HEK293 (cell line): ENCODE measurements around the gene C2orf81.
"Not testable (repeated sequence)": the region's sequence is repeated elsewhere in the genome, so short reads cannot be mapped to it uniquely, and the experiment has no call there.

Source experiments
- CTCF ChIA-PET: fragments of 350-600 bp; formaldehyde crosslinking; extraction: SDS; loops from one replicate; lab custom pipeline; 2021; ENCODE audit warnings: antibody characterized with exemption; lab: Yijun Ruan, JAX
- POLR2A ChIA-PET: fragments of 300-600 bp; formaldehyde crosslinking; extraction: SDS; loops from one replicate; lab custom pipeline; 2020; ENCODE audit warnings: antibody characterized with exemption, inconsistent platforms; lab: Yijun Ruan, JAX
- H3K27ac ChIP-seq: fragments of 200-500 bp; sonication (Bioruptor generic); 2 replicates; pipeline ENCODE4 v1.5.1; 2014; ENCODE audit warnings: low read depth, low read length, control low read depth, inconsistent platforms; ENCODE audit errors: extremely low read depth
- H3K36me3 ChIP-seq, 2 experiments: fragments of 200-500 bp in 1 of 2; sonication (Bioruptor generic) in 1 of 2; 1 replicate in 1 of 2; 2 replicates in 1 of 2; pipeline ENCODE4 v1.5.1; 2014 to 2017; ENCODE audit warnings: inconsistent platforms in 2 of 2, low read length in 2 of 2; ENCODE audit not compliant: control insufficient read depth in 2 of 2, insufficient read depth in 1 of 2
- H3K4me1 ChIP-seq: fragments of 200-500 bp; sonication (Bioruptor generic); 2 replicates; pipeline ENCODE4 v1.5.1; 2014; ENCODE audit warnings: mild to moderate bottlenecking, low read length, inconsistent platforms; ENCODE audit not compliant: control insufficient read depth, insufficient read depth
- H3K4me3 ChIP-seq: 2 replicates; pipeline ENCODE4 v1.5.1; 2011; ENCODE audit warnings: low read depth, mild to moderate bottlenecking, control low read depth, low read length, moderate library complexity
- H3K9me3 ChIP-seq: fragments of 200-500 bp; sonication (Bioruptor generic); 2 replicates; pipeline ENCODE4 v1.5.1; 2014; ENCODE audit warnings: low read depth, low read length, inconsistent platforms; ENCODE audit not compliant: control insufficient read depth, insufficient read depth
- GLI2 ChIP-seq: fragments of 450-650 bp; formaldehyde crosslinking; IDR thresholded peaks from 2 replicates; pipeline ENCODE4; 2017; ENCODE audit warnings: missing biosample characterization, missing genetic modification characterization, low read depth, borderline replicate concordance
- HIC1 ChIP-seq: fragments of 450-650 bp; formaldehyde crosslinking; IDR thresholded peaks from 2 replicates; pipeline ENCODE4 v1.5.1; 2016; ENCODE audit warnings: missing biosample characterization, missing genetic modification characterization
- KLF7 ChIP-seq: fragments of 450-650 bp; formaldehyde crosslinking; IDR thresholded peaks from 2 replicates; pipeline ENCODE4 v1.5.1; 2016; ENCODE audit warnings: missing biosample characterization, missing genetic modification characterization, borderline replicate concordance
- KLF9 ChIP-seq: fragments of 450-650 bp; formaldehyde crosslinking; IDR thresholded peaks from 2 replicates; pipeline ENCODE4 v1.5.1; 2016; ENCODE audit warnings: missing biosample characterization, missing genetic modification characterization, low read depth
- SCRT2 ChIP-seq: fragments of 450-650 bp; formaldehyde crosslinking; IDR thresholded peaks from 2 replicates; pipeline ENCODE4 v1.5.1; 2016; ENCODE audit warnings: missing biosample characterization, missing genetic modification characterization
- SP2 ChIP-seq: fragments of 450-650 bp; formaldehyde crosslinking; IDR thresholded peaks from 2 replicates; pipeline ENCODE4 v1.5.1; 2016; ENCODE audit warnings: missing biosample characterization, missing genetic modification characterization
- TRIM28 ChIP-seq: IDR thresholded peaks from 2 replicates; pipeline ENCODE4 v1.6.1; 2011; ENCODE audit warnings: low read length, control low read depth, borderline replicate concordance
- YY2 ChIP-seq: fragments of 450-650 bp; formaldehyde crosslinking; IDR thresholded peaks from 2 replicates; pipeline ENCODE4 v1.5.1; 2016; ENCODE audit warnings: missing biosample characterization, missing genetic modification characterization
- ZFHX2 ChIP-seq: fragments of 450-650 bp; formaldehyde crosslinking; conservative IDR thresholded peaks from 2 replicates; pipeline ENCODE4 v1.5.1; 2016; ENCODE audit warnings: missing biosample characterization, missing genetic modification characterization
- ZNF10 ChIP-seq: fragments of 450-650 bp; formaldehyde crosslinking; IDR thresholded peaks from 2 replicates; pipeline ENCODE4 v1.5.1; 2017; ENCODE audit warnings: missing biosample characterization, missing genetic modification characterization
- ZNF501 ChIP-seq: fragments of 450-650 bp; formaldehyde crosslinking; IDR thresholded peaks from 2 replicates; pipeline ENCODE4 v1.5.1; 2016; ENCODE audit warnings: missing biosample characterization, missing genetic modification characterization
- ZNF600 ChIP-seq: fragments of 450-650 bp; formaldehyde crosslinking; IDR thresholded peaks from 2 replicates; pipeline ENCODE4 v1.5.1; 2016; ENCODE audit warnings: missing biosample characterization, missing genetic modification characterization
- ZNF692 ChIP-seq: fragments of 450-650 bp; formaldehyde crosslinking; IDR thresholded peaks from 2 replicates; pipeline ENCODE4 v1.5.1; 2016; ENCODE audit warnings: missing biosample characterization, missing genetic modification characterization
- ZNF785 ChIP-seq: fragments of 450-650 bp; formaldehyde crosslinking; IDR thresholded peaks from 2 replicates; pipeline ENCODE4 v1.5.1; 2016; ENCODE audit warnings: missing biosample characterization, missing genetic modification characterization
- ZSCAN16 ChIP-seq: fragments of 450-650 bp; formaldehyde crosslinking; IDR thresholded peaks from 2 replicates; pipeline ENCODE4 v1.5.1; 2016; ENCODE audit warnings: missing biosample characterization, missing genetic modification characterization
- TF ChIP-seq, protein P1 (sequence below): fragments of 450-650 bp; formaldehyde crosslinking; IDR thresholded peaks from 2 replicates; pipeline ENCODE4 v1.5.1; 2016; ENCODE audit warnings: missing biosample characterization, missing genetic modification characterization
- TF ChIP-seq, protein P2 (sequence below): fragments of 450-650 bp; formaldehyde crosslinking; IDR thresholded peaks from 2 replicates; pipeline ENCODE4 v1.5.1; 2017; ENCODE audit warnings: missing biosample characterization, missing genetic modification characterization

C2orf81 gene

DNA sequence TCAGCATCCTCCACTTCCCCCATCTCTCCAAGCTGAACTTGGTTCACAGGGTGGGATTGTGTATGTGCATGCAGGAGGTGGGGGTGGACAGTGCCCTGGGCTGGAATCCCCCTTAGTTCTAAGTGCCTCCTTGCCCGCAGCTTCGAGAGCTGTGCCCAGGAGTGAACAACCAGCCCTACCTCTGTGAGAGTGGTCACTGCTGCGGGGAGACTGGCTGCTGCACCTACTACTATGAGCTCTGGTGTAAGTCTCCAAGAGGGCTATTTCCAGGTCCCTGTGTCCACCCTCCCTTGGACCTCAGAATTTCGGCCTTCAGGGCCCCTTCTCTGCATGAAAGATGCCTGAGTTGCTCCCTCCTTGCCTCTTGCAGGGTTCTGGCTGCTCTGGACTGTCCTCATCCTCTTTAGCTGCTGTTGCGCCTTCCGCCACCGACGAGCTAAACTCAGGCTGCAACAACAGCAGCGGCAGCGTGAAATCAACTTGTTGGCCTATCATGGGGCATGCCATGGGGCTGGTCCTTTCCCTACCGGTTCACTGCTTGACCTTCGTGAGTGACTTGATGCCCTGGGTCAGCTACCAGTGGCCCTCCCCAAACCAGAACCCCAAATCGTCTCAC lies 38.2 kb upstream of the C2orf81 start:
- CTCF ChIA-PET = interaction anchor here (1.0 kb wide), 1 partner anchor 67 kb away, joined by 3 read pairs; no protein-coding TSS in a partner anchor

GRCh38 chr2:74458938-74459363 lies 37.5 kb upstream of the C2orf81 start:
- no peaks in the 10 kb centered on the region for H3K9me3 ChIP-seq
- H3K4me3 ChIP-seq = peak overlapping the region; percentile 82
- peaks cover 5% of the 10 kb centered on the region for H3K4me1 ChIP-seq
- H3K27ac ChIP-seq = peak overlapping the region; percentile 56; the same call in 1 of the 2 replicates
- POLR2A ChIA-PET = interaction anchor here (0.5 to 3.8 kb wide), 20 partner anchors 8 to 104 kb away, joined by 3 to 44 read pairs (median 6); partner anchors contain the start of genes AUP1, C2orf81, CCDC142 and HTRA2
- no peak for TF ChIP-seq ZNF785 (tag by site-specific recombination)
- H3K36me3 ChIP-seq = peaks cover 0 to 35% of the 10 kb centered on the region in 2 experiments; a peak in 1 of 3 replicates
- CTCF ChIA-PET = interaction anchor here (0.6 to 1.1 kb wide), 2 partner anchors 8 to 1822 kb away, joined by 3 read pairs; no protein-coding TSS in a partner anchor

More for the DNA sequence above, 38.2 kb upstream of the C2orf81 start:
- not testable (repeated sequence) for H3K9me3 ChIP-seq, H3K4me1 ChIP-seq
- H3K27ac ChIP-seq = 0 out of 2 replicates have a peak overlapping the region, but pooled peaks have one; percentile 6
- POLR2A ChIA-PET = interaction anchor here (0.5 to 3.8 kb wide), 11 partner anchors 9 to 130 kb away, joined by 3 to 44 read pairs (median 4); partner anchors contain the start of genes AUP1, CCDC142, HTRA2 and LOXL3
- H3K36me3 ChIP-seq = peaks cover 0 to 35% of the 10 kb centered on the region in 2 experiments; a peak in 1 of 3 replicates
- peak overlapping the region; percentile 82 for H3K4me3 ChIP-seq
- TF ChIP-seq, protein P1, sequence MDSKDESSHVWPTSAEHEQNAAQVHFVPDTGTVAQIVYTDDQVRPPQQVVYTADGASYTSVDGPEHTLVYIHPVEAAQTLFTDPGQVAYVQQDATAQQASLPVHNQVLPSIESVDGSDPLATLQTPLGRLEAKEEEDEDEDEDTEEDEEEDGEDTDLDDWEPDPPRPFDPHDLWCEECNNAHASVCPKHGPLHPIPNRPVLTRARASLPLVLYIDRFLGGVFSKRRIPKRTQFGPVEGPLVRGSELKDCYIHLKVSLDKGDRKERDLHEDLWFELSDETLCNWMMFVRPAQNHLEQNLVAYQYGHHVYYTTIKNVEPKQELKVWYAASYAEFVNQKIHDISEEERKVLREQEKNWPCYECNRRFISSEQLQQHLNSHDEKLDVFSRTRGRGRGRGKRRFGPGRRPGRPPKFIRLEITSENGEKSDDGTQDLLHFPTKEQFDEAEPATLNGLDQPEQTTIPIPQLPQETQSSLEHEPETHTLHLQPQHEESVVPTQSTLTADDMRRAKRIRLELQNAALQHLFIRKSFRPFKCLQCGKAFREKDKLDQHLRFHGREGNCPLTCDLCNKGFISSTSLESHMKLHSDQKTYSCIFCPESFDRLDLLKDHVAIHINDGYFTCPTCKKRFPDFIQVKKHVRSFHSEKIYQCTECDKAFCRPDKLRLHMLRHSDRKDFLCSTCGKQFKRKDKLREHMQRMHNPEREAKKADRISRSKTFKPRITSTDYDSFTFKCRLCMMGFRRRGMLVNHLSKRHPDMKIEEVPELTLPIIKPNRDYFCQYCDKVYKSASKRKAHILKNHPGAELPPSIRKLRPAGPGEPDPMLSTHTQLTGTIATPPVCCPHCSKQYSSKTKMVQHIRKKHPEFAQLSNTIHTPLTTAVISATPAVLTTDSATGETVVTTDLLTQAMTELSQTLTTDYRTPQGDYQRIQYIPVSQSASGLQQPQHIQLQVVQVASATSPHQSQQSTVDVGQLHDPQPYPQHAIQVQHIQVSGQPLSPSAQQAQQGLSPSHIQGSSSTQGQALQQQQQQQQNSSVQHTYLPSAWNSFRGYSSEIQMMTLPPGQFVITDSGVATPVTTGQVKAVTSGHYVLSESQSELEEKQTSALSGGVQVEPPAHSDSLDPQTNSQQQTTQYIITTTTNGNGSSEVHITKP (tag by site-specific recombination) = peak; percentile 59
- peak; percentile 43; the same call in 1 of the 2 replicates for TF ChIP-seq SCRT2
- TF ChIP-seq ZNF600 (tag by site-specific recombination) = 0 out of 2 replicates have a peak, but pooled peaks have one; percentile 52

GRCh38 chr2:74458132-74458937 lies 36.9 kb upstream of the C2orf81 start, which contains the start of gene WBP1:
Gene WBP1 (plus strand): TSS chr2:74458438. CDS start chr2:74458603, 165 bp downstream.
- Histone ChIP-seq H3K4me3 (peak within 1 kb of the TSS; percentile 82), H3K27ac (peak within 1 kb of the TSS; percentile 96), H3K9me3 (no peaks in the 10 kb centered on the region), H3K36me3 (peaks cover 0 to 35% of the 10 kb centered on the region in 2 experiments; a peak in 1 of 3 replicates), H3K4me1 (peaks cover 5% of the 10 kb centered on the region)
- CTCF ChIA-PET = interaction anchor here (0.6 to 1.1 kb wide), 2 partner anchors 9 to 1821 kb away, joined by 3 read pairs; no protein-coding TSS in a partner anchor
- POLR2A ChIA-PET = interaction anchor here (0.6 to 3.8 kb wide), 24 partner anchors 9 to 280 kb away, joined by 3 to 44 read pairs (median 5); partner anchors contain the start of genes AUP1, C2orf81, CCDC142 and HTRA2
- peak; percentile 32; the same call in 1 of the 2 replicates for TF ChIP-seq ZFHX2 (tag by site-specific recombination)
- TF ChIP-seq ZNF600 (tag by site-specific recombination) = peak; percentile 20; the same call in 1 of the 2 replicates
- TF ChIP-seq KLF9 (tag by site-specific recombination) = peak; percentile 58
- no peak for TF ChIP-seq KLF7 (tag by site-specific recombination)
- 0 out of 2 replicates have a peak, but pooled peaks have one; percentile 10 for TF ChIP-seq TRIM28
- TF ChIP-seq SP2 = peak; percentile 94
- 0 out of 2 replicates have a peak, but pooled peaks have one; percentile 26 for TF ChIP-seq ZNF501 (tag by site-specific recombination)
- no peak for TF ChIP-seq GLI2 (tag by site-specific recombination)
- TF ChIP-seq HIC1 (tag by site-specific recombination) = peak; percentile 92
- TF ChIP-seq, protein P2, sequence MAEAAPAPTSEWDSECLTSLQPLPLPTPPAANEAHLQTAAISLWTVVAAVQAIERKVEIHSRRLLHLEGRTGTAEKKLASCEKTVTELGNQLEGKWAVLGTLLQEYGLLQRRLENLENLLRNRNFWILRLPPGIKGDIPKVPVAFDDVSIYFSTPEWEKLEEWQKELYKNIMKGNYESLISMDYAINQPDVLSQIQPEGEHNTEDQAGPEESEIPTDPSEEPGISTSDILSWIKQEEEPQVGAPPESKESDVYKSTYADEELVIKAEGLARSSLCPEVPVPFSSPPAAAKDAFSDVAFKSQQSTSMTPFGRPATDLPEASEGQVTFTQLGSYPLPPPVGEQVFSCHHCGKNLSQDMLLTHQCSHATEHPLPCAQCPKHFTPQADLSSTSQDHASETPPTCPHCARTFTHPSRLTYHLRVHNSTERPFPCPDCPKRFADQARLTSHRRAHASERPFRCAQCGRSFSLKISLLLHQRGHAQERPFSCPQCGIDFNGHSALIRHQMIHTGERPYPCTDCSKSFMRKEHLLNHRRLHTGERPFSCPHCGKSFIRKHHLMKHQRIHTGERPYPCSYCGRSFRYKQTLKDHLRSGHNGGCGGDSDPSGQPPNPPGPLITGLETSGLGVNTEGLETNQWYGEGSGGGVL = no peak
- no peak for TF ChIP-seq ZSCAN16
- TF ChIP-seq ZNF692 = 0 out of 2 replicates have a peak, but pooled peaks have one; percentile 14
- TF ChIP-seq ZNF10 (tag by site-specific recombination) = peak; percentile 70
- peak; percentile 88 for TF ChIP-seq YY2
